K562 (cell line): ENCODE results near the gene USP15. TPM values are rescaled to one million over a fixed set of nuclear protein-coding genes. Genes with fewer than 3 reads are reported as not detected.

Experiments
- ATAC-seq: fragments of 200-7000 bp; cut with Tn5 transposase; 3 replicates; pipeline ENCODE4 v1.9.1; 2020; ENCODE audit warnings: moderate library complexity
- BruUV-seq: library from RNA; stranded (reverse); fragments of 400-500 nt; replicated peaks from 2 replicates; lab custom pipeline; 2021; lab: Mats Ljungman, UMichigan
- CTCF ChIA-PET: fragments of 300-600 bp; formaldehyde crosslinking; extraction: SDS; loops from one replicate; lab custom pipeline; 2021; ENCODE audit warnings: low intra/inter-chr PET ratio; lab: Yijun Ruan, JAX
- POLR2A ChIA-PET: fragments of 300-600, 350-650 bp; sonication (Branson Sonifier 250); formaldehyde crosslinking; extraction: SDS; loops from one replicate; lab custom pipeline; 2021; ENCODE audit warnings: antibody characterized with exemption, inconsistent platforms; lab: Yijun Ruan, JAX
- DNase-seq, 4 experiments: peaks; one replicate each; pipeline versions ENCODE4 v3.0.0 to v3.0.0-alpha.2; 2011 to 2018; ENCODE audit warnings: low spot score in 3 of 4, mixed read lengths in 3 of 4; ENCODE audit errors: extremely low read depth in 1 of 4
- FAIRE-seq: peaks from 2 replicates; lab custom pipeline; 2011; peaks lifted over from hg19 to GRCh38; lab: Jason Lieb, UNC
- H2AFZ ChIP-seq: 2 replicates; pipeline ENCODE4 v1.6.0; 2011; ENCODE audit warnings: low read depth, low read length, control low read depth, inconsistent platforms
- H3K27ac ChIP-seq: fragments of 200-600 bp; 3 replicates; pipeline ENCODE4 v1.8.0; 2011; ENCODE audit warnings: low read depth, mild to moderate bottlenecking, control low read depth, inconsistent platforms, low read length, moderate library complexity, mixed read lengths; ENCODE audit errors: extremely low read depth
- H3K27me3 ChIP-seq, 2 experiments: fragments of 300-600 bp in 1 of 2; 2 replicates in 1 of 2; 3 replicates in 1 of 2; pipeline versions ENCODE4 v1.6.0 to v1.8.0; 2011; ENCODE audit warnings: inconsistent platforms in 2 of 2, low read length in 2 of 2, mild to moderate bottlenecking in 1 of 2, mixed read lengths in 1 of 2, moderate library complexity in 1 of 2; ENCODE audit not compliant: control insufficient read depth in 2 of 2, insufficient read depth in 2 of 2
- H3K36me3 ChIP-seq: fragments of 300-600 bp; 3 replicates; pipeline ENCODE4 v1.8.0; 2011; ENCODE audit warnings: mild to moderate bottlenecking, low read length, inconsistent platforms; ENCODE audit not compliant: control insufficient read depth, insufficient read depth
- H3K4me1 ChIP-seq, 2 experiments: fragments of 200-600 bp in 1 of 2; replicated peaks in 1 of 2; 2 replicates in 1 of 2; 3 replicates in 1 of 2; pipeline versions ENCODE4 v1.5.1 to v1.8.0; 2011; ENCODE audit warnings: inconsistent platforms in 2 of 2, low read length in 2 of 2, mild to moderate bottlenecking in 1 of 2, mixed read lengths in 1 of 2, moderate library complexity in 1 of 2; ENCODE audit not compliant: control insufficient read depth in 2 of 2, insufficient read depth in 2 of 2
- H3K4me2 ChIP-seq: 2 replicates; pipeline ENCODE4 v1.6.1; 2011; ENCODE audit warnings: low read length, control low read depth, inconsistent platforms, mixed read lengths; ENCODE audit not compliant: insufficient read depth
- H3K4me3 ChIP-seq: fragments of 200-600 bp; sonication (generic), shearing (Covaris generic); 2 replicates; pipeline ENCODE4 v1.5.1; 2016; ENCODE audit warnings: control low read depth, inconsistent platforms
- H3K79me2 ChIP-seq: fragments of 200-600 bp; 3 replicates; pipeline ENCODE4 v1.8.0; 2011; ENCODE audit warnings: low read length, inconsistent platforms; ENCODE audit not compliant: control insufficient read depth, insufficient read depth
- H3K9ac ChIP-seq, 2 experiments: 2 replicates each; pipeline versions ENCODE4 v1.6.0 to v1.6.1; 2011; ENCODE audit warnings: low read depth in 2 of 2, low read length in 2 of 2, control low read depth in 1 of 2, inconsistent platforms in 1 of 2, mild to moderate bottlenecking in 1 of 2, mixed read lengths in 1 of 2; ENCODE audit not compliant: insufficient read depth in 1 of 2
- H3K9me1 ChIP-seq: one replicate; pipeline ENCODE4 v1.6.0; 2011; ENCODE audit warnings: inconsistent platforms, mild to moderate bottlenecking, low read length, moderate library complexity; ENCODE audit not compliant: control insufficient read depth, insufficient read depth
- H3K9me3 ChIP-seq: replicated peaks from 2 replicates; pipeline ENCODE4 v1.5.1; 2011; ENCODE audit warnings: low read depth, low read length, inconsistent platforms; ENCODE audit not compliant: control insufficient read depth, insufficient read depth
- H4K20me1 ChIP-seq: replicated peaks from 2 replicates; pipeline ENCODE4 v1.6.1; 2011; ENCODE audit warnings: low read length, inconsistent platforms, mixed read lengths; ENCODE audit not compliant: control insufficient read depth, insufficient read depth
- ATF1 ChIP-seq, 2 experiments: fragments of 450-650 bp in 1 of 2; IDR thresholded peaks; 2 replicates each; pipeline ENCODE4 v1.6.1; 2016; ENCODE audit warnings: missing compliant biosample characterization in 1 of 2, missing genetic modification characterization in 1 of 2
- CBX3 ChIP-seq, 2 experiments: IDR thresholded peaks; 1 replicate in 1 of 2; 2 replicates in 1 of 2; pipeline ENCODE4 v1.6.1; 2012; ENCODE audit warnings: inconsistent platforms in 2 of 2, low read length in 2 of 2, borderline replicate concordance in 1 of 2, control low read depth in 1 of 2
- CREM ChIP-seq: IDR thresholded peaks from 2 replicates; pipeline ENCODE4 v1.6.1; 2014; ENCODE audit warnings: antibody characterized with exemption, low read depth
- ETV6 ChIP-seq, 3 experiments: fragments of 150-350 bp in 1 of 3; sonication (generic) in 1 of 3; formaldehyde crosslinking in 1 of 3; IDR thresholded peaks; 2 replicates each; pipeline versions ENCODE4 v1.6.1 to v1.8.0; 2014 to 2022; ENCODE audit warnings: borderline replicate concordance in 2 of 3, low read depth in 2 of 3, antibody characterized with exemption in 1 of 3, low read length in 1 of 3, mild to moderate bottlenecking in 1 of 3, missing genetic modification reagents in 1 of 3
- HNRNPK ChIP-seq: fragments of 200-400 bp; formaldehyde crosslinking; IDR thresholded peaks from one replicate; pipeline ENCODE4 v1.6.1; 2018; ENCODE audit warnings: mild to moderate bottlenecking, low read depth, low read length; ENCODE audit not compliant: poor library complexity, severe bottlenecking
- NFIC ChIP-seq: fragments of 450-650 bp; IDR thresholded peaks from 2 replicates; pipeline ENCODE4 v1.6.1; 2017; ENCODE audit warnings: mild to moderate bottlenecking, inconsistent platforms
- POLR2B ChIP-seq: fragments of 450-650 bp; IDR thresholded peaks from 2 replicates; pipeline ENCODE4 v1.6.1; 2018; ENCODE audit warnings: low read depth; ENCODE audit not compliant: partially characterized antibody
- SMARCE1 ChIP-seq: fragments of 450-650 bp; IDR thresholded peaks from 2 replicates; pipeline ENCODE4 v1.7.1; 2016; ENCODE audit warnings: mild to moderate bottlenecking
- ZBTB1 ChIP-seq: sonication (generic); formaldehyde crosslinking; IDR thresholded peaks from 2 replicates; pipeline ENCODE4 v1.8.1; 2023; ENCODE audit warnings: missing genetic modification reagents, low read depth, mild to moderate bottlenecking, borderline replicate concordance
- ZNF124 ChIP-seq: sonication (generic); formaldehyde crosslinking; IDR thresholded peaks from 2 replicates; pipeline ENCODE4 v1.8.1; 2022; ENCODE audit warnings: missing genetic modification reagents
- WGBS: fragments of 100-300 bp; shearing (Covaris generic); methylation state at CpG from one replicate; pipeline ENCODE4 v1.1.6; 2016; ENCODE audit warnings: low coverage, mixed read lengths; ENCODE audit not compliant: insufficient coverage; ENCODE audit errors: missing lambda C conversion rate; 5-methylcytosine and 5-hydroxymethylcytosine counted together
- in situ Hi-C: fragments of 300-500 bp; cut with MboI; formaldehyde crosslinking; loops from 4 replicates; pipeline ENCODE4 v1.15.0; 2018; ENCODE audit warnings: inconsistent platforms, mixed read lengths
- intact Hi-C: fragments of 100-400 bp; cut with micrococcal nuclease; formaldehyde crosslinking; loops from 2 replicates; pipeline ENCODE4 v1.14.2; 2022
- polyA plus RNA-seq, 8 experiments: library from polyadenylated mRNA; depleted of rRNA in 4 of 8; stranded (reverse) in 5 of 8; unstranded in 3 of 8; fragments of >200 nt; fragmentation: Nextera tagmentation in 2 of 8; fragmentation: Illumina TruSeq in 1 of 8; extraction: Ambion mirVana in 2 of 8; extraction: Trizol in 1 of 8; gene quantifications; 2 replicates each; pipeline versions ENCODE4 v1.2.1 to v1.2.3, GENCODE V29; 2011 to 2014; ENCODE audit warnings: inconsistent platforms in 1 of 8, missing spikeins in 1 of 8
- total RNA-seq, 7 experiments: library from RNA; depleted of rRNA in 6 of 7; stranded (reverse); fragments of >200 nt in 6 of 7; fragmentation: Illumina TruSeq in 2 of 7; extraction: Trizol in 2 of 7; gene quantifications; 2 replicates each; pipeline versions ENCODE4 v1.2.1 to v1.2.3, GENCODE V29; 2011 to 2021; ENCODE audit warnings: low replicate concordance in 1 of 7
- TF ChIP-seq, protein P1 (sequence below): sonication (generic); formaldehyde crosslinking; IDR thresholded peaks from 2 replicates; pipeline ENCODE4 v1.8.1; 2023; ENCODE audit warnings: mild to moderate bottlenecking, missing genetic modification reagents
- TF ChIP-seq, protein P2 (sequence below): sonication (generic); formaldehyde crosslinking; IDR thresholded peaks from 2 replicates; pipeline ENCODE4 v1.8.0; 2022; ENCODE audit warnings: missing genetic modification reagents, mild to moderate bottlenecking, borderline replicate concordance
- TF ChIP-seq, protein P3 (sequence below): fragments of 150-350 bp; IDR thresholded peaks from 2 replicates; pipeline ENCODE4 v1.6.1; 2014; ENCODE audit warnings: low read depth, mild to moderate bottlenecking, low read length, borderline replicate concordance

USP15 gene
- total and polyA plus RNA-seq, 9 of the 15 experiments (the other 6 are each of a cell fraction or from before 2014, with no cell fraction given), result 140 to 272 (median 182) TPM

DNA sequence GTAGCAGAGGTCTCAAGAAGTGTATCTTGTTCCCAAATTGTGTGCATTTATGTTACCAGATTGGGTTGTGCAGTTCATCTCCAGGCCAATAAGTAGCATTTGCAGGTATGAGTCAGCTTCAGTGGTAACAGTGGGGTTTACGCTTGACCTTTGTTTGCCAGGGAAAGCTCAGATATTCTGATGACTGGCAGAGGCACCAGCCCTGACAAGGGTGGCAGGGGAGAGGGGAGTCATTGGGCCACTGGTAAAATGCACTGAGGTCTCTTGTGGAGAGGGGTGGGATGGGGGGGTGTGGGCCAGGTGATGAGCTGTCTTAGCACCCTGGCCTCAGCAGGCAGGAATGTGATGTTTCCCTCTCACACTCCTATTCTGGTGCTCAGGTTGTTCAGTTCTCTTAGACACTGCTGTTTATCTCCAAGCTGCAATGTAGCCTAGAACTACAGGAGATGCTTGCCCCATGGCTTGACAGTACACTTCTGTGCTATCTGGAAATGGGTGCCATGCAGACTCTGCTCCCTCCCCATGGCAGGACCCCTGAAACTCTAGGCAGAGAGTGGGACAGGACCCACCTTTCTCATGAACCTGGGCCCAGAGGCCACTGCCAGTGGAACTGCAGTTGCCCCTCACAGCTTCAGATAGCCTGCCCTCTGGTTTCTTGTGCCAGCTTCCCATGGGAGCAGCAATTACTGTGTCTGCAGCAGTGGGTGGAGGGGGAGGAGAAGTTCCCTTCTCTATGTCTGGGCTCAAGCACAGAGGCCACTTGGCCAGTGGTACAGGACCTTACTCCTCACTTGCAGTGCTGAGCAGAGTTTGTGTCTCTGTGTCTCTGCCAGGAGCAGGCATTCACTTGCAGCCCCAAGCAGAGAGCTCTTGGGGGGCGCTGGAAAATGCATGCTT is 31.9 kb downstream of the USP15 start:
- Histone ChIP-seq H3K4me1 (peaks cover 16 to 39% of the 10 kb centered on the region in 2 experiments), H3K9me1 (peaks cover 11% of the 10 kb centered on the region), H3K4me3 (no peak overlapping the region), H3K27me3 (no peaks in the 10 kb centered on the region), H3K36me3 (peaks cover 53% of the 10 kb centered on the region), H3K9ac (peak overlapping the region in 1 of 2 experiments; percentile 72; a peak in 2 of 4 replicates), H4K20me1 (peaks cover 41% of the 10 kb centered on the region), H3K9me3 (no peaks in the 10 kb centered on the region), H3K27ac (no peak overlapping the region), H3K79me2 (peaks cover 100% of the 10 kb centered on the region), H3K4me2 (peak overlapping the region; percentile 10), H2AFZ (no peak overlapping the region)
- ChIA-PET CTCF (no interaction called here), POLR2A (no interaction called here)
- ATAC-seq, result peak; percentile 21
- BruUV-seq, result no TSS peak
- FAIRE-seq, result peak; percentile 40
- intact Hi-C loops, result no loop called here
- no peak for DNase-seq
- in situ Hi-C loops, result no loop called here
- WGBS, result 46% methylated on average over 2 of the region's 2 CpGs
- TF ChIP-seq NFIC (no peak), ATF1 (CRISPR knock-in tag; IDR thresholded peaks at IDR 0.05) (no peak), ATF1 (tag; IDR thresholded peaks at IDR 0.05) (no peak), HNRNPK (no peak), CREM (no peak), POLR2B (no peak), ZBTB1 (CRISPR knock-in tag) (no peak), ETV6 (IDR thresholded peaks at IDR 0.05; ENCODE audit: borderline replicate concordance in 1 of 2, low read depth in 2 of 2, low read length in 1 of 2) (no peak), ETV6 (CRISPR knock-in tag; IDR thresholded peaks at IDR 0.05; ENCODE audit: borderline replicate concordance) (no peak), CBX3 (IDR thresholded peaks at IDR 0.05; ENCODE audit: borderline replicate concordance in 1 of 2, low read length in 2 of 2) (no peak), ZNF124 (CRISPR knock-in tag) (no peak), SMARCE1 (no peak)
- TF ChIP-seq, protein P1, sequence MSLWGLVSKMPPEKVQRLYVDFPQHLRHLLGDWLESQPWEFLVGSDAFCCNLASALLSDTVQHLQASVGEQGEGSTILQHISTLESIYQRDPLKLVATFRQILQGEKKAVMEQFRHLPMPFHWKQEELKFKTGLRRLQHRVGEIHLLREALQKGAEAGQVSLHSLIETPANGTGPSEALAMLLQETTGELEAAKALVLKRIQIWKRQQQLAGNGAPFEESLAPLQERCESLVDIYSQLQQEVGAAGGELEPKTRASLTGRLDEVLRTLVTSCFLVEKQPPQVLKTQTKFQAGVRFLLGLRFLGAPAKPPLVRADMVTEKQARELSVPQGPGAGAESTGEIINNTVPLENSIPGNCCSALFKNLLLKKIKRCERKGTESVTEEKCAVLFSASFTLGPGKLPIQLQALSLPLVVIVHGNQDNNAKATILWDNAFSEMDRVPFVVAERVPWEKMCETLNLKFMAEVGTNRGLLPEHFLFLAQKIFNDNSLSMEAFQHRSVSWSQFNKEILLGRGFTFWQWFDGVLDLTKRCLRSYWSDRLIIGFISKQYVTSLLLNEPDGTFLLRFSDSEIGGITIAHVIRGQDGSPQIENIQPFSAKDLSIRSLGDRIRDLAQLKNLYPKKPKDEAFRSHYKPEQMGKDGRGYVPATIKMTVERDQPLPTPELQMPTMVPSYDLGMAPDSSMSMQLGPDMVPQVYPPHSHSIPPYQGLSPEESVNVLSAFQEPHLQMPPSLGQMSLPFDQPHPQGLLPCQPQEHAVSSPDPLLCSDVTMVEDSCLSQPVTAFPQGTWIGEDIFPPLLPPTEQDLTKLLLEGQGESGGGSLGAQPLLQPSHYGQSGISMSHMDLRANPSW (CRISPR knock-in tag), result no peak
- TF ChIP-seq, protein P2, sequence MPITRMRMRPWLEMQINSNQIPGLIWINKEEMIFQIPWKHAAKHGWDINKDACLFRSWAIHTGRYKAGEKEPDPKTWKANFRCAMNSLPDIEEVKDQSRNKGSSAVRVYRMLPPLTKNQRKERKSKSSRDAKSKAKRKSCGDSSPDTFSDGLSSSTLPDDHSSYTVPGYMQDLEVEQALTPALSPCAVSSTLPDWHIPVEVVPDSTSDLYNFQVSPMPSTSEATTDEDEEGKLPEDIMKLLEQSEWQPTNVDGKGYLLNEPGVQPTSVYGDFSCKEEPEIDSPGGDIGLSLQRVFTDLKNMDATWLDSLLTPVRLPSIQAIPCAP, result no peak
- TF ChIP-seq, protein P3, sequence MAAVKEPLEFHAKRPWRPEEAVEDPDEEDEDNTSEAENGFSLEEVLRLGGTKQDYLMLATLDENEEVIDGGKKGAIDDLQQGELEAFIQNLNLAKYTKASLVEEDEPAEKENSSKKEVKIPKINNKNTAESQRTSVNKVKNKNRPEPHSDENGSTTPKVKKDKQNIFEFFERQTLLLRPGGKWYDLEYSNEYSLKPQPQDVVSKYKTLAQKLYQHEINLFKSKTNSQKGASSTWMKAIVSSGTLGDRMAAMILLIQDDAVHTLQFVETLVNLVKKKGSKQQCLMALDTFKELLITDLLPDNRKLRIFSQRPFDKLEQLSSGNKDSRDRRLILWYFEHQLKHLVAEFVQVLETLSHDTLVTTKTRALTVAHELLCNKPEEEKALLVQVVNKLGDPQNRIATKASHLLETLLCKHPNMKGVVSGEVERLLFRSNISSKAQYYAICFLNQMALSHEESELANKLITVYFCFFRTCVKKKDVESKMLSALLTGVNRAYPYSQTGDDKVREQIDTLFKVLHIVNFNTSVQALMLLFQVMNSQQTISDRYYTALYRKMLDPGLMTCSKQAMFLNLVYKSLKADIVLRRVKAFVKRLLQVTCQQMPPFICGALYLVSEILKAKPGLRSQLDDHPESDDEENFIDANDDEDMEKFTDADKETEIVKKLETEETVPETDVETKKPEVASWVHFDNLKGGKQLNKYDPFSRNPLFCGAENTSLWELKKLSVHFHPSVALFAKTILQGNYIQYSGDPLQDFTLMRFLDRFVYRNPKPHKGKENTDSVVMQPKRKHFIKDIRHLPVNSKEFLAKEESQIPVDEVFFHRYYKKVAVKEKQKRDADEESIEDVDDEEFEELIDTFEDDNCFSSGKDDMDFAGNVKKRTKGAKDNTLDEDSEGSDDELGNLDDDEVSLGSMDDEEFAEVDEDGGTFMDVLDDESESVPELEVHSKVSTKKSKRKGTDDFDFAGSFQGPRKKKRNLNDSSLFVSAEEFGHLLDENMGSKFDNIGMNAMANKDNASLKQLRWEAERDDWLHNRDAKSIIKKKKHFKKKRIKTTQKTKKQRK, result no peak
